Rectal smooth muscle tissue (tissue), 1 donor: Measurements from ENCODE around the gene HPS4.

Source experiments
- H3K27ac ChIP-seq: one replicate; pipeline ENCODE4 v1.7.0; 2013; ENCODE audit warnings: low read depth, low read length, inconsistent platforms
- H3K27me3 ChIP-seq: one replicate; pipeline ENCODE4 v1.7.0; 2013; ENCODE audit warnings: low read length; ENCODE audit not compliant: control insufficient read depth, insufficient read depth
- H3K36me3 ChIP-seq: one replicate; pipeline ENCODE4 v1.7.0; 2013; ENCODE audit warnings: low read length; ENCODE audit not compliant: control insufficient read depth, insufficient read depth
- H3K4me1 ChIP-seq: one replicate; pipeline ENCODE4 v1.7.0; 2013; ENCODE audit warnings: low read length; ENCODE audit not compliant: control insufficient read depth, insufficient read depth
- H3K4me3 ChIP-seq: one replicate; pipeline ENCODE4 v1.7.0; 2013; ENCODE audit warnings: low read length
- H3K9ac ChIP-seq: one replicate; pipeline ENCODE4 v1.7.0; 2013; ENCODE audit warnings: low read length

HPS4 gene

GRCh38 chr22:26487996-26488395 lies 4.4 kb upstream of the HPS4 start:
- Histone ChIP-seq H3K4me1 (peaks cover 13% of the 10 kb centered on the region), H3K27ac (no peak overlapping the region), H3K27me3 (no peaks in the 10 kb centered on the region), H3K36me3 (peaks cover 20% of the 10 kb centered on the region), H3K9ac (no peak overlapping the region), H3K4me3 (no peak overlapping the region)

- H3K4me3 ChIP-seq, result no peak overlapping the region
- peaks cover 20% of the 10 kb centered on the region for H3K4me1 ChIP-seq
- no peaks in the 10 kb centered on the region for H3K27me3 ChIP-seq
- no peak overlapping the region for H3K9ac ChIP-seq
- peaks cover 8% of the 10 kb centered on the region for H3K36me3 ChIP-seq
- no peak overlapping the region for H3K27ac ChIP-seq
These were observed 2.8 kb upstream of the HPS4 start for GRCh38 chr22:26486394-26486793.

- Histone ChIP-seq H3K4me3 (no peak overlapping the region), H3K9ac (no peak overlapping the region), H3K27me3 (no peaks in the 10 kb centered on the region), H3K27ac (no peak overlapping the region), H3K36me3 (peaks cover 8% of the 10 kb centered on the region), H3K4me1 (peaks cover 20% of the 10 kb centered on the region)
These were observed 2.3 kb upstream of the HPS4 start for GRCh38 chr22:26485806-26486390.

GRCh38 chr22:26485013-26485412 lies 1.4 kb upstream of the HPS4 start:
- H3K9ac ChIP-seq, result no peak overlapping the region
- H3K4me3 ChIP-seq, result no peak overlapping the region
- peak overlapping the region; percentile 30 for H3K27ac ChIP-seq
- H3K36me3 ChIP-seq, result peaks cover 8% of the 10 kb centered on the region
- H3K4me1 ChIP-seq, result peaks cover 20% of the 10 kb centered on the region
- no peaks in the 10 kb centered on the region for H3K27me3 ChIP-seq

- Histone ChIP-seq H3K9ac (peak overlapping the region; percentile 64), H3K4me1 (peaks cover 20% of the 10 kb centered on the region), H3K27ac (peak overlapping the region; percentile 96), H3K36me3 (peaks cover 6% of the 10 kb centered on the region), H3K27me3 (no peaks in the 10 kb centered on the region), H3K4me3 (peak overlapping the region; percentile 98)
These were observed 750 bp upstream of the HPS4 start for GRCh38 chr22:26484360-26484706.

GRCh38 chr22:26483043-26483438 lies 542 bp downstream of the HPS4 start:
- Histone ChIP-seq H3K4me3 (peak overlapping the region; percentile 98), H3K4me1 (peaks cover 20% of the 10 kb centered on the region), H3K27me3 (no peaks in the 10 kb centered on the region), H3K9ac (peak overlapping the region; percentile 99), H3K36me3 (no peaks in the 10 kb centered on the region), H3K27ac (peak overlapping the region; percentile 96)

GRCh38 chr22:26482161-26482560 lies 1.4 kb downstream of the HPS4 start:
- no peaks in the 10 kb centered on the region for H3K27me3 ChIP-seq
- H3K4me3 ChIP-seq, result no peak overlapping the region
- peaks cover 4% of the 10 kb centered on the region for H3K36me3 ChIP-seq
- no peak overlapping the region for H3K9ac ChIP-seq
- H3K4me1 ChIP-seq, result peaks cover 20% of the 10 kb centered on the region
- no peak overlapping the region for H3K27ac ChIP-seq

GRCh38 chr22:26481694-26482093 lies 1.9 kb downstream of the HPS4 start:
- peaks cover 7% of the 10 kb centered on the region for H3K36me3 ChIP-seq
- H3K4me3 ChIP-seq, result no peak overlapping the region
- H3K27me3 ChIP-seq, result no peaks in the 10 kb centered on the region
- no peak overlapping the region for H3K9ac ChIP-seq
- peaks cover 20% of the 10 kb centered on the region for H3K4me1 ChIP-seq
- H3K27ac ChIP-seq, result no peak overlapping the region

- no peaks in the 10 kb centered on the region for H3K27me3 ChIP-seq
- no peak overlapping the region for H3K9ac ChIP-seq
- H3K4me3 ChIP-seq, result no peak overlapping the region
- H3K27ac ChIP-seq, result no peak overlapping the region
- peaks cover 7% of the 10 kb centered on the region for H3K36me3 ChIP-seq
- peaks cover 20% of the 10 kb centered on the region for H3K4me1 ChIP-seq
These were observed 2.4 kb downstream of the HPS4 start for GRCh38 chr22:26481112-26481693.

- Histone ChIP-seq H3K4me3 (no peak overlapping the region), H3K27ac (no peak overlapping the region), H3K27me3 (no peaks in the 10 kb centered on the region), H3K36me3 (peaks cover 7% of the 10 kb centered on the region), H3K9ac (no peak overlapping the region), H3K4me1 (peaks cover 20% of the 10 kb centered on the region)
These were observed 3.0 kb downstream of the HPS4 start for GRCh38 chr22:26480611-26480932.

- peaks cover 7% of the 10 kb centered on the region for H3K36me3 ChIP-seq
- H3K27ac ChIP-seq, result no peak overlapping the region
- H3K9ac ChIP-seq, result no peak overlapping the region
- peak overlapping the region; percentile 0 for H3K4me3 ChIP-seq
- H3K27me3 ChIP-seq, result no peaks in the 10 kb centered on the region
- peaks cover 18% of the 10 kb centered on the region for H3K4me1 ChIP-seq
These were observed 3.6 kb downstream of the HPS4 start for GRCh38 chr22:26479792-26480610.

- H3K36me3 ChIP-seq, result peaks cover 7% of the 10 kb centered on the region
- no peak overlapping the region for H3K27ac ChIP-seq
- peak overlapping the region; percentile 0 for H3K4me3 ChIP-seq
- peaks cover 10% of the 10 kb centered on the region for H3K4me1 ChIP-seq
- no peaks in the 10 kb centered on the region for H3K27me3 ChIP-seq
- no peak overlapping the region for H3K9ac ChIP-seq
These were observed 4.4 kb downstream of the HPS4 start for GRCh38 chr22:26479043-26479791.
